ENCODE results near the gene ANKLE1.

- TF ChIP-seq MXI1 (IDR thresholded peaks at IDR 0.05; ENCODE audit: low read depth, low read length) = no peak
- no peak for TF ChIP-seq POLR2AphosphoS5 (IDR thresholded peaks at IDR 0.05; ENCODE audit: low read depth, low read length)
- TF ChIP-seq CTCF (IDR thresholded peaks at IDR 0.05) = no peak
- no peak for TF ChIP-seq SIN3A (IDR thresholded peaks at IDR 0.05; ENCODE audit: borderline replicate concordance, low read depth, low read length)
- TF ChIP-seq EZH2phosphoT487 (IDR thresholded peaks at IDR 0.05; ENCODE audit: borderline replicate concordance, low read depth) = no peak
- no peak for TF ChIP-seq RFX5 (IDR thresholded peaks at IDR 0.05; ENCODE audit: low read length)
- no peak for TF ChIP-seq EP300 (IDR thresholded peaks at IDR 0.05; ENCODE audit: borderline replicate concordance in 1 of 2, low read depth in 1 of 2, low read length in 1 of 2)
- no peak for TF ChIP-seq SMC3 (IDR thresholded peaks at IDR 0.05; ENCODE audit: low read depth, low read length)
- TF ChIP-seq MAX (IDR thresholded peaks at IDR 0.05; ENCODE audit: low read depth) = no peak
- no peak for TF ChIP-seq TCF12 (IDR thresholded peaks at IDR 0.05)
- no peak for TF ChIP-seq RAD21 (IDR thresholded peaks at IDR 0.05; ENCODE audit: low read length)
- no peak for TF ChIP-seq RCOR1 (IDR thresholded peaks at IDR 0.05; ENCODE audit: low read length)
- no peak for TF ChIP-seq USF2 (IDR thresholded peaks at IDR 0.05; ENCODE audit: borderline replicate concordance, low read depth, low read length)
- no peak for TF ChIP-seq IRF3 (IDR thresholded peaks at IDR 0.05; ENCODE audit: low read depth, low read length)
These were observed 20.9 kb downstream of the ANKLE1 start for GRCh38 chr19:17302391-17303166.

All from SK-N-SH (cell line).